Putamen (tissue), 1 donor: ENCODE results near the gene FBXO42.
A peak's percentile ranks its signal among the peaks of the same experiment; 100 is the strongest.

ENCODE experiments used
- DNase-seq: peaks from one replicate; pipeline ENCODE4 v3.0.0-alpha.2; 2016; ENCODE audit warnings: low spot score

FBXO42 gene

GRCh38 chr1:16324456-16324890 is 27.8 kb downstream of the FBXO42 start:
- DNase-seq, result no peak

- no peak for DNase-seq
Observed at GRCh38 chr1:16321176-16321867, 31.0 kb downstream of the FBXO42 start.

GRCh38 chr1:16318555-16318954 is 33.7 kb downstream of the FBXO42 start:
- peak; percentile 5 for DNase-seq

- no peak for DNase-seq
Observed at GRCh38 chr1:16315437-16315836, 36.8 kb downstream of the FBXO42 start.

GRCh38 chr1:16307222-16307621 is 45.1 kb downstream of the FBXO42 start:
- no peak for DNase-seq

- no peak for DNase-seq
Observed at GRCh38 chr1:16302709-16303627, 49.3 kb downstream of the FBXO42 start.

GRCh38 chr1:16300436-16300835 is 51.8 kb downstream of the FBXO42 start:
- peak; percentile 64 for DNase-seq

- no peak for DNase-seq
Observed at GRCh38 chr1:16298653-16299052, 53.6 kb downstream of the FBXO42 start.

GRCh38 chr1:16296643-16297042 is 55.6 kb downstream of the FBXO42 start:
- DNase-seq, result no peak

- DNase-seq, result no peak
Observed at GRCh38 chr1:16294219-16295212, 57.8 kb downstream of the FBXO42 start.

GRCh38 chr1:16293538-16293937 is 58.7 kb downstream of the FBXO42 start:
- no peak for DNase-seq

GRCh38 chr1:16292739-16293138 is 59.5 kb downstream of the FBXO42 start:
- DNase-seq, result no peak

- DNase-seq, result no peak
Observed at GRCh38 chr1:16289959-16290358, 62.3 kb downstream of the FBXO42 start.

- DNase-seq, result no peak
Observed at GRCh38 chr1:16286122-16286521, 66.2 kb downstream of the FBXO42 start.

- no peak for DNase-seq
Observed at GRCh38 chr1:16281765-16282164, 70.5 kb downstream of the FBXO42 start.

GRCh38 chr1:16279186-16279585 is 73.1 kb downstream of the FBXO42 start:
- no peak for DNase-seq

GRCh38 chr1:16276302-16277030 is 75.8 kb downstream of the FBXO42 start:
- no peak for DNase-seq

GRCh38 chr1:16275591-16275990 is 76.7 kb downstream of the FBXO42 start:
- no peak for DNase-seq

GRCh38 chr1:16267690-16268180 is 84.5 kb downstream of the FBXO42 start:
- no peak for DNase-seq

- DNase-seq, result no peak
Observed at GRCh38 chr1:16266411-16267118, 85.7 kb downstream of the FBXO42 start.
